Ovary (tissue), 9 donors: ENCODE data around the gene GADD45GIP1. TPM values are rescaled to one million over a fixed set of nuclear protein-coding genes. Genes with fewer than 3 reads are reported as not detected.
"Not testable (repeated sequence)": the region's sequence is repeated elsewhere in the genome, so short reads cannot be mapped to it uniquely, and the experiment has no call there.

Experiments
- DNase-seq, 5 donors: peaks; one replicate each; pipeline ENCODE4 v3.0.0-alpha.2; 2019 to 2020
- H3K27ac ChIP-seq, 2 donors: fragments of 200-600 bp; one replicate each; pipeline versions ENCODE4 v1.5.1 to v1.8.0; 2019 to 2022
- H3K27me3 ChIP-seq: fragments of 200-600 bp; one replicate; pipeline ENCODE4 v1.8.0; 2022
- H3K36me3 ChIP-seq: fragments of 200-600 bp; sonication (generic); one replicate; pipeline ENCODE4 v1.5.1; 2019
- H3K4me1 ChIP-seq: one replicate; pipeline ENCODE4 v1.8.1; 2013; ENCODE audit warnings: mild to moderate bottlenecking, moderate library complexity; ENCODE audit not compliant: insufficient read depth
- H3K4me3 ChIP-seq: fragments of 200-600 bp; sonication (generic); one replicate; pipeline ENCODE4 v1.5.1; 2017
- H3K9me3 ChIP-seq, 2 donors: fragments of 200-600 bp in 1 of 2; sonication (generic) in 1 of 2; one replicate each; pipeline versions ENCODE4 v1.5.1 to v1.8.1; 2013 to 2019; ENCODE audit warnings: mild to moderate bottlenecking in 1 of 2, moderate library complexity in 1 of 2
- CTCF ChIP-seq, 3 donors: fragments of 450-650 bp in 2 of 3; fragments of 200-600 bp in 1 of 3; IDR thresholded peaks; one replicate each; pipeline versions ENCODE4 v1.5.1 to v1.8.0; 2016 to 2022; ENCODE audit warnings: antibody characterized with exemption in 3 of 3, mild to moderate bottlenecking in 1 of 3
- EP300 ChIP-seq: sonication (generic); formaldehyde crosslinking; IDR thresholded peaks from one replicate; pipeline ENCODE4 v1.6.1; 2017; ENCODE audit warnings: antibody characterized with exemption
- POLR2A ChIP-seq: fragments of 450-650 bp; IDR thresholded peaks from one replicate; pipeline ENCODE4 v1.6.1; 2017; ENCODE audit warnings: antibody characterized with exemption, mild to moderate bottlenecking, moderate library complexity
- WGBS, 3 donors: extraction: QIAGEN DNeasy Blood & Tissue Kit in 1 of 3; methylation state at CpG; one replicate each; pipeline versions ENCODE4 v1.1.5 to v1.1.7; 2013 to 2017; 5-methylcytosine and 5-hydroxymethylcytosine counted together
- intact Hi-C, 4 donors: fragments of 100-400 bp; cut with DNase I; formaldehyde crosslinking; loops; one replicate each; pipeline versions ENCODE4 v1.11.0 to v1.15.1; 2022 to 2023
- polyA plus RNA-seq, 2 donors: library from polyadenylated mRNA; stranded (reverse); fragments of 200-250 nt in 1 of 2; fragments of 350-450 nt in 1 of 2; fragmentation: Illumina TruSeq in 1 of 2; extraction: RNeasy Lipid Tissue Mini Kit (QIAGEN cat#74804) in 1 of 2; gene quantifications; one replicate each; pipeline ENCODE4 v1.2.3, GENCODE V29; 2013 to 2014
- total RNA-seq, 7 donors: library from RNA; depleted of rRNA in 2 of 7; stranded (reverse); fragments of >200 nt in 2 of 7; fragmentation: NEBNext Ultra II Directional in 3 of 7; extraction: Animal tissue kit (Norgen Biotek cat#: 25700) in 3 of 7; gene quantifications; one replicate each; pipeline versions ENCODE4 v1.1.0 to v1.2.4, GENCODE V29; 2016 to 2023
- donor health status: DM: no; HTN: no; CAD: no; lungs with moderate emphysema.
- donor health status: DM: no; HTN: no; CAD: no.
- donor health status: Bipolar disorder and iron deficiency.
- donor health status: DM: yes; HTN: yes; CAD: no.
- donor health status: DM: no; HTN: no; CAD: no.
- donor health status: DM: yes; HTN: yes; CAD: no.

GADD45GIP1 gene
- total and polyA plus RNA-seq, 9 donors, result 1.8 to 57.7 (median 19.1) TPM

DNA sequence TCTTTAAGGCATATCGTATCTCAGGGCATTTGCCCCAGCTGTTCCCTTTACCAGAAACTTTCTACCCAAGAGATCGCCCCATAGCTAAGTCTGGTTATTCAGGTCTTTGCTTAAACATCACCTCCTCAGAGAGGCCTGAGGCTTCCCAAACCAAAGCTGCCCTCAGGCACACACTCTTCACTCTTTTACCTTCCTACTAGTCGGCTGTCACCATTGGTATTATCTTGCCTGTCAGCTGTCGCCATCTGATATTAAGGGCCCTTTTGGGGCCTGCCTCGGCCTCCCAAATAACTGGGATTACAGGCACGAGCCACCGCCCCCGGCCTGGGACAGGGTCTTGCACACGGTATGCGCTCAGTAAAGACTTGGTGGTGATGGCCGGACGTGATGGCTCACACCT, 1.0 kb downstream of the GADD45GIP1 start:
- Histone ChIP-seq H3K27me3 (no peaks in the 10 kb centered on the region), H3K36me3 (no peaks in the 10 kb centered on the region), H3K4me3 (peak overlapping the region; percentile 76), H3K9me3 (no peaks in the 10 kb centered on the region), H3K27ac (no peak overlapping the region), H3K4me1 (peaks cover 5% of the 10 kb centered on the region)
- no peak for DNase-seq
- WGBS, 3 donors, result 50 to 58% (median 57%) methylated on average over 12 of the region's 12 CpGs
- TF ChIP-seq CTCF (IDR thresholded peaks at IDR 0.05) (no peak), POLR2A (no peak), EP300 (no peak)
- intact Hi-C loops, result no loop called here

DNA sequence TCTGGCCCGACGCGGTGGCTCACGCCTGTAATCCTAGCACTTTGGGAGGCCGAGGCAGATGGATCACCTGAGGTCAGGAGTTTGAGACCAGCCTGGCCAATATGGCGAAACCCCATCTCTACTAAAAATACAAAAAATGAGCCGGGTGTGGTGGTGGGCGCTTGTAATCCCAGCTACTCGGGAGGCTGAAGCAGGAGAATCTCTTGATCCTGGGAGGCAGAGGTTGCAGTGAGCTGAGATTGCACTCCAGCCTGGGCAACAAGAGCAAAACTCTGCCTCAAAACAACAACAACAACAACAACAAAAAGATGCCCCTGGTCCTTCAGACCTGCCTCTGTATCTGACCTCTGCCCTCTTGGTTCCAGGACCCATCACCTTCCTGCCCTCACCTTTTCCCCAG, 1.4 kb downstream of the GADD45GIP1 start:
- intact Hi-C loops, DNase-seq, H3K27me3 ChIP-seq, H3K4me1 ChIP-seq, H3K36me3 ChIP-seq, H3K27ac ChIP-seq, H3K9me3 ChIP-seq, H3K4me3 ChIP-seq: not testable (repeated sequence)
- 81 to 88% (median 87%) methylated on average over 9 of the region's 9 CpGs for WGBS, 3 donors

- DNase-seq, result no peak
- 7 to 24% (median 12%) methylated on average over 1 of the region's 1 CpG for WGBS, 3 donors
- Histone ChIP-seq H3K27me3 (no peaks in the 10 kb centered on the region), H3K4me1 (peaks cover 5% of the 10 kb centered on the region), H3K36me3 (no peaks in the 10 kb centered on the region), H3K4me3 (no peak overlapping the region), H3K27ac (no peak overlapping the region), H3K9me3 (no peaks in the 10 kb centered on the region)
- intact Hi-C loops, result no loop called here
- TF ChIP-seq CTCF (IDR thresholded peaks at IDR 0.05) (no peak), POLR2A (no peak), EP300 (no peak)
Observed at GRCh38 chr19:12954612-12954962, 2.4 kb downstream of the GADD45GIP1 start.

GRCh38 chr19:12953799-12954611, 3.0 kb downstream of the GADD45GIP1 start:
- H3K36me3 ChIP-seq, result no peaks in the 10 kb centered on the region
- WGBS, 3 donors, result 48 to 55% (median 49%) methylated on average over 12 of the region's 12 CpGs
- H3K4me1 ChIP-seq, result peaks cover 5% of the 10 kb centered on the region
- intact Hi-C loops, result no loop called here
- no peak for DNase-seq
- H3K27me3 ChIP-seq, result no peaks in the 10 kb centered on the region
- H3K27ac ChIP-seq, result peak overlapping the region in 1 of 2 donors; percentile 27
- H3K4me3 ChIP-seq, result no peak overlapping the region
- no peaks in the 10 kb centered on the region for H3K9me3 ChIP-seq
- no peak for TF ChIP-seq POLR2A
- no peak for TF ChIP-seq CTCF (IDR thresholded peaks at IDR 0.05)
- TF ChIP-seq EP300, result no peak

GRCh38 chr19:12953138-12953798, 3.8 kb downstream of the GADD45GIP1 start:
- H3K27me3 ChIP-seq, result no peaks in the 10 kb centered on the region
- WGBS, 3 donors, result 16 to 28% (median 17%) methylated on average over 11 of the region's 11 CpGs
- intact Hi-C loops, result no loop called here
- TF ChIP-seq EP300, result no peak
- peak overlapping the region in 1 of 2 donors; percentile 27 for H3K27ac ChIP-seq
- H3K36me3 ChIP-seq, result no peaks in the 10 kb centered on the region
- no peaks in the 10 kb centered on the region for H3K9me3 ChIP-seq
- peak in 2 of 5 donors; percentile 45 to 49 for DNase-seq
- H3K4me3 ChIP-seq, result no peak overlapping the region
- peaks cover 5% of the 10 kb centered on the region for H3K4me1 ChIP-seq
